Epithelial cell of proximal tubule (primary cell): Measurements from ENCODE around the gene MED6. TPM values are rescaled to one million over a fixed set of nuclear protein-coding genes. Genes with fewer than 3 reads are reported as not detected.

ENCODE experiments used
- DNase-seq: peaks from one replicate; pipeline ENCODE4 v3.0.0-alpha.2; 2011; ENCODE audit warnings: low read depth
- H3K4me3 ChIP-seq: 2 replicates; pipeline ENCODE4 v1.5.1; 2011; ENCODE audit warnings: low read depth, mild to moderate bottlenecking, low read length
- total RNA-seq: library from RNA; depleted of rRNA; stranded (reverse); fragments of >200 nt; gene quantifications from 2 replicates; pipeline ENCODE4 v1.2.3, GENCODE V29; 2015
- TF ChIP-seq, protein P1 (sequence below): conservative IDR thresholded peaks from 2 replicates; pipeline ENCODE4 v1.5.1; 2012; ENCODE audit warnings: low read depth, mild to moderate bottlenecking, low read length

Gene MED6, protein sequence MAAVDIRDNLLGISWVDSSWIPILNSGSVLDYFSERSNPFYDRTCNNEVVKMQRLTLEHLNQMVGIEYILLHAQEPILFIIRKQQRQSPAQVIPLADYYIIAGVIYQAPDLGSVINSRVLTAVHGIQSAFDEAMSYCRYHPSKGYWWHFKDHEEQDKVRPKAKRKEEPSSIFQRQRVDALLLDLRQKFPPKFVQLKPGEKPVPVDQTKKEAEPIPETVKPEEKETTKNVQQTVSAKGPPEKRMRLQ
- 29.0 and 29.2 TPM in 2 replicates for total RNA-seq

DNA sequence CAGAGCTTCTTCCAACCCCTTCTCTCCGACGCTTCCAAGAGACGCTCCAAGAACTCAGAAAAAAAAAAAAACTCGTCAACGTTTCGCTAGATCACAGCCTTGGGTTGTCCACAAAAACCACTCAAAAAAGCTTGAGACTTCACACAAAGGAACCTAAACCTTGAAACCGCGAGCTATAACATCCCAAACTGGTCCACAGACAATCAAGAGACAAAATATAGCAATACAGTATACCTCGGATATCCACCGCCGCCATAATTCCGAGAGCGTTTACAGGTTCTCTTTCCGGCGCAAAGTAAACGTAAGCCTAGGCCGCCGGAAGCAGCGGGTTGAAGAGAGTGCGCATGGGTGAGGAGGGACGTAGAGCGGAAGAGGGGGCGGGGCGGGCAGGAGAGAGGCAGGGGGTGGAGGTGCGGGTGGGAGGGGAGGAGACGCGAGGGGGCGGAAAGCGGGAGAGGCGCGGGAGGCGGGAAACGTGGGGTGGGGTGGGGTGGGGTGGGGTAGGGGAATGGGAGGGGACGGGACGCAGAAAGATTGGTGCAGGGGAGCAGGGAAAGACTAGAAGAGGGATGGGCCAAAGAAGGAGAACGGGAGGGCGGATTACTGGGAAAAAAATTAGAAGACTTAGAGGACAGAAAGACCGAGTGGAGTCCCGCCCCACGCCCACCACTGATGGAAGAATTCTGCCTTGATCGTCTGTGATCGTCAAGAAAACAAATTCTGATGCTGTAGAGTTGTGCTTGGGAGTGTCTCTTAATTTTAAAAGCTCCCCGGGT, at the start of gene MED6:
Gene MED6 (minus strand): TSS at position 274 of the 776 bp plus-strand sequence. CDS start 18 bp downstream, at position 256.
- H3K4me3 ChIP-seq: peak within 1 kb of the TSS; percentile 74
- no peak for DNase-seq
- TF ChIP-seq, protein P1, sequence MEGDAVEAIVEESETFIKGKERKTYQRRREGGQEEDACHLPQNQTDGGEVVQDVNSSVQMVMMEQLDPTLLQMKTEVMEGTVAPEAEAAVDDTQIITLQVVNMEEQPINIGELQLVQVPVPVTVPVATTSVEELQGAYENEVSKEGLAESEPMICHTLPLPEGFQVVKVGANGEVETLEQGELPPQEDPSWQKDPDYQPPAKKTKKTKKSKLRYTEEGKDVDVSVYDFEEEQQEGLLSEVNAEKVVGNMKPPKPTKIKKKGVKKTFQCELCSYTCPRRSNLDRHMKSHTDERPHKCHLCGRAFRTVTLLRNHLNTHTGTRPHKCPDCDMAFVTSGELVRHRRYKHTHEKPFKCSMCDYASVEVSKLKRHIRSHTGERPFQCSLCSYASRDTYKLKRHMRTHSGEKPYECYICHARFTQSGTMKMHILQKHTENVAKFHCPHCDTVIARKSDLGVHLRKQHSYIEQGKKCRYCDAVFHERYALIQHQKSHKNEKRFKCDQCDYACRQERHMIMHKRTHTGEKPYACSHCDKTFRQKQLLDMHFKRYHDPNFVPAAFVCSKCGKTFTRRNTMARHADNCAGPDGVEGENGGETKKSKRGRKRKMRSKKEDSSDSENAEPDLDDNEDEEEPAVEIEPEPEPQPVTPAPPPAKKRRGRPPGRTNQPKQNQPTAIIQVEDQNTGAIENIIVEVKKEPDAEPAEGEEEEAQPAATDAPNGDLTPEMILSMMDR: no peak

DNA sequence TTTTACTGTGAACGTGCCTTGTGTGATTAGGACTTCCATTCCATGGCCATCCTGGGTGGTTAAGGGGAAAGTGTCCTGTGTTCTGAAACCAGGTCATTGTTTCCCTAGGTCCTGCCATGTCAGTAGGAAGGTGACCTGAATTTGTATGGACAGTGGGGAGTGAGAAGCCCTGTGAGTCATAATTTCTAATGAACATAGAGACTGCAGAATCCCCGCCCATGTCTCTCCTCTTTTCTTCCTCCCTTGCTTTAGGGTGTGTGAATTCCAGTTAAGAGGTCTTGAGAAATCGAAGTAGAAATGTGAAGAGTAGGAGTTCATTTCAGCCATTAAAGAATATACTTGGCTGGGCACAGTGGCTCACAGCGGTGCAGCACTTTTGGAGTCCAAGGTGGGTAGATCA, 49.3 kb upstream of the MED6 start:
- H3K4me3 ChIP-seq: no peak overlapping the region
- TF ChIP-seq, protein P1: no peak
- no peak for DNase-seq

DNA sequence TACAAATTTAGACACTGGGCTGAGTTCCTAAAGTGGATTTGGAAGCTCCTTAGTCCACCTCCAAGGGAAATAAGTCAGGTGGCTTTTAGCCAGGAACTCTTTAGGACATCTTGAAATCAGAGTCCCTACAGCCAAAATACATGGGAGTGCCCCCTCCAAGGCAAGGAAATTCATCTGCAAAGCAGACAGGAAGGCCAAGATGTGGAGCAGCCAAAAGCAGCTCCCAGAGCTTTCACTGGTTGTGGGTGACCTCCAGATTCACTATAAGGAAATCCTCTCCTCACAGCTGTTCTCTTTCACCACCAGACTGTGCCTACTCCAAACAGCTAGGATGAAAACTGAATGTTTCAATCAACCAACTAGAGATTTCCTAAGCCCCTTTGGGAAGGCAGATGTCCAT, 47.9 kb upstream of the MED6 start:
- DNase-seq: no peak
- H3K4me3 ChIP-seq: no peak overlapping the region
- TF ChIP-seq, protein P1: no peak

DNA sequence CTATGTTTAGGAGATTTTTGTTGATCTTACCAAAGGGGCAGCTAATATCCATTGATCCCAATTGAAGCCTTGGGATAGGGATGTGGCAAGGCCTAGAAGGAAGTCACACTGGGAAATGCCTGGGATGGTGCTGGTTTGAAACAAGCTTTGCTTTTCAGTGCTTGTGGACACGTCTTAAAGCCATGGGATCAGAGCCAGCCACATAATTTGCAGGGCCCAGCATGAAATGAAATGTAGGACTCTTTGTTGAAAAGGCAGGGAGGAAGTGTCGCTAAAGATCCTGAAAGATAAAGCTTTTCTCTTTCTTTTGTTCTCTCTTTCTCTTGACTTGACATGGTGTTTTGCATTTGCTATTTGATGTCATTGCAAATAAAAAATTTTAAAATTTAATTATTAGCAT, 46.2 kb upstream of the MED6 start:
- no peak overlapping the region for H3K4me3 ChIP-seq
- no peak for DNase-seq
- TF ChIP-seq, protein P1: no peak

DNA sequence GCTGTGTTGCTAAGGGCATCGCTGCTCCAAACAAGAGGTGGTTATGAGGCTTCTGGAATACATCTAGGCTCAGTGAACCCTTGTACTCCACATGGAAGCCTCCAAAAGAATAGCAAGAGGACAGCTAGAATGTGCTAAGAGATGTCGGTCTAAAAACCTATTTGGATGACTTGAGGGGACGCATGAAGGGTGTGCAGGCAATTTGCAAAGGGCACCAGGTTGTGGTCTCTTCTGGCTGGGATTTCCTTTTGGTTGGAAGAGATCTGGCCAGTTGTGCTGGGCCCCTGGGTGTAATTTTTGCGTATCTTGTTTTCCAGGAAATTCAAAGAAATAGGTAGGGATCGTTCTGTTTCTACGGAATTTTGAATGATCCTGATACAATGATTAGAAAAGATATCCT, 45.4 kb upstream of the MED6 start:
- TF ChIP-seq, protein P1: no peak
- no peak overlapping the region for H3K4me3 ChIP-seq
- DNase-seq: no peak

DNA sequence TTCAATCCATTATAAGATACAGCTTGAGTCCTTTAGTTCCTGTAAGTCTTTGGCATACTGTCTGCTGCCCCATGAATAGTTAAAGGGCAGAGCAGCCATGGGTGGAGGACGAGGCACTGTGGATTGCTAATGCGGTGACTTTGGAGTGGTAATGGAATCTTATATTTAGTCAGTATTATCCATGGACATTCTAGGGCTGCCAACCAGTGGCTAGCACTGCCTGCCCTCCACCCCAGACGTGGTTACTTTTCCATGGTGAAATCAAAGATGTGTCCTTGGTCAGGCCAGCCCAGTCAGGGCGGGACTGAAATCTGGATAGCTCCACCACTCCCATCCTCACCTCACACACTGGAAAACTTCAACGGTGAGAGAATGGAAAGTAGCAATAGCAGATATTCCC, 43.5 kb upstream of the MED6 start:
- no peak for DNase-seq
- H3K4me3 ChIP-seq: peak overlapping the region; percentile 81
- TF ChIP-seq, protein P1: no peak
